HepG2 (cell line): ENCODE results near the gene NUCB1. TPM values are rescaled to one million over a fixed set of nuclear protein-coding genes. Genes with fewer than 3 reads are reported as not detected.

ENCODE experiments used
- CHCHD3 ChIP-seq: sonication (generic); formaldehyde crosslinking; IDR thresholded peaks from 2 replicates; pipeline ENCODE4 v1.8.0; 2022; ENCODE audit warnings: mild to moderate bottlenecking, missing genetic modification reagents, moderate library complexity
- ESRRA ChIP-seq: sonication (generic); formaldehyde crosslinking; IDR thresholded peaks from 2 replicates; pipeline ENCODE4 v1.5.1; 2020; ENCODE audit warnings: mild to moderate bottlenecking, low read depth, missing genetic modification reagents
- FOXM1 ChIP-seq: sonication (generic); formaldehyde crosslinking; IDR thresholded peaks from 2 replicates; pipeline ENCODE4 v1.5.0; 2020; ENCODE audit warnings: missing genetic modification reagents
- IKZF1 ChIP-seq: fragments of 450-650 bp; IDR thresholded peaks from 2 replicates; pipeline ENCODE4 v1.7.1; 2016
- IKZF4 ChIP-seq: sonication (generic); formaldehyde crosslinking; IDR thresholded peaks from 2 replicates; pipeline ENCODE4 v1.5.1; 2020; ENCODE audit warnings: borderline replicate concordance, mild to moderate bottlenecking, low read depth, missing genetic modification reagents; ENCODE audit errors: not compliant biosample characterization
- JUN ChIP-seq: sonication (generic); formaldehyde crosslinking; IDR thresholded peaks from 2 replicates; pipeline ENCODE4 v1.4.0; 2020; ENCODE audit warnings: mild to moderate bottlenecking, missing genetic modification reagents
- KDM6A ChIP-seq: IDR thresholded peaks from 2 replicates; pipeline ENCODE4 v1.6.1; 2016; ENCODE audit warnings: low read depth
- KLF11 ChIP-seq: IDR thresholded peaks from 2 replicates; pipeline ENCODE4 v1.6.1; 2016; ENCODE audit warnings: missing compliant biosample characterization
- MIER2 ChIP-seq: IDR thresholded peaks from 2 replicates; pipeline ENCODE4 v1.6.1; 2016; ENCODE audit warnings: missing biosample characterization, missing genetic modification reagents
- MNT ChIP-seq: fragments of 450-650 bp; IDR thresholded peaks from 2 replicates; pipeline ENCODE4 v1.6.1; 2016
- NFE2L2 ChIP-seq: fragments of 150-350 bp; IDR thresholded peaks from 2 replicates; pipeline ENCODE4 v1.6.1; 2014; ENCODE audit warnings: low read length
- NONO ChIP-seq, 2 experiments: fragments of 450-650 bp in 1 of 2; sonication (generic) in 1 of 2; formaldehyde crosslinking in 1 of 2; IDR thresholded peaks in 1 of 2; conservative IDR thresholded peaks in 1 of 2; 2 replicates each; pipeline versions ENCODE4 v1.6.1 to v1.8.0; 2017 to 2022; ENCODE audit warnings: mild to moderate bottlenecking in 1 of 2, missing genetic modification reagents in 1 of 2, moderate library complexity in 1 of 2
- YEATS2 ChIP-seq: sonication (generic); formaldehyde crosslinking; IDR thresholded peaks from 2 replicates; pipeline ENCODE4 v1.4.0; 2020; ENCODE audit warnings: missing genetic modification reagents, borderline replicate concordance
- ZBTB42 ChIP-seq: sonication (generic); formaldehyde crosslinking; IDR thresholded peaks from 2 replicates; pipeline ENCODE4 v1.5.0; 2020; ENCODE audit warnings: mild to moderate bottlenecking, missing genetic modification reagents
- ZFAT ChIP-seq: sonication (generic); formaldehyde crosslinking; conservative IDR thresholded peaks from 2 replicates; pipeline ENCODE4 v1.8.1; 2023; ENCODE audit warnings: missing genetic modification reagents, inconsistent platforms
- ZIK1 ChIP-seq: sonication (generic); formaldehyde crosslinking; IDR thresholded peaks from 2 replicates; pipeline ENCODE4 v1.5.0; 2020; ENCODE audit warnings: mild to moderate bottlenecking, low read depth, missing genetic modification reagents, borderline replicate concordance
- ZSCAN29 ChIP-seq: sonication (generic); formaldehyde crosslinking; conservative IDR thresholded peaks from 2 replicates; pipeline ENCODE4 v1.4.0; 2020; ENCODE audit warnings: mild to moderate bottlenecking, missing genetic modification reagents
- ZUFSP ChIP-seq: sonication (generic); formaldehyde crosslinking; IDR thresholded peaks from 2 replicates; pipeline ENCODE4 v1.9.0; 2021; ENCODE audit warnings: missing genetic modification reagents, mild to moderate bottlenecking, borderline replicate concordance
- polyA plus RNA-seq, 8 experiments: library from polyadenylated mRNA; depleted of rRNA in 3 of 8; stranded (reverse) in 7 of 8; unstranded in 1 of 8; fragments of >200 nt; fragmentation: Illumina TruSeq in 4 of 8; extraction: Trizol in 4 of 8; gene quantifications; 2 replicates each; pipeline versions ENCODE4 v1.2.1 to v1.2.3, GENCODE V29; 2011 to 2016; ENCODE audit warnings: low read depth in 4 of 8, missing spikeins in 1 of 8, mixed read lengths in 1 of 8; ENCODE audit not compliant: insufficient read depth in 1 of 8
- total RNA-seq, 5 experiments: library from RNA; depleted of rRNA; stranded (reverse); fragments of >200 nt; fragmentation: Illumina TruSeq; extraction: Trizol; gene quantifications; 2 replicates each; pipeline ENCODE4 v1.2.3, GENCODE V29; 2016; ENCODE audit warnings: low read depth in 1 of 5
- TF ChIP-seq, protein P1 (sequence below): sonication (generic); formaldehyde crosslinking; IDR thresholded peaks from 2 replicates; pipeline ENCODE4 v1.4.0; 2020; ENCODE audit warnings: missing genetic modification reagents
- TF ChIP-seq, protein P2 (sequence below): sonication (generic); formaldehyde crosslinking; IDR thresholded peaks from 2 replicates; pipeline ENCODE4 v1.4.0; 2020; ENCODE audit warnings: missing genetic modification reagents
- TF ChIP-seq, protein P3 (sequence below), 2 experiments: IDR thresholded peaks; 2 replicates each; pipeline ENCODE4 v1.6.1; 2011 to 2012; ENCODE audit warnings: low read length in 2 of 2, borderline replicate concordance in 1 of 2, low read depth in 1 of 2, mild to moderate bottlenecking in 1 of 2, moderate library complexity in 1 of 2

Gene NUCB1
- total and polyA plus RNA-seq, 2 of the 13 experiments (the other 11 are each of a cell fraction or from before 2014, with no cell fraction given): 82.3 to 106 TPM

DNA sequence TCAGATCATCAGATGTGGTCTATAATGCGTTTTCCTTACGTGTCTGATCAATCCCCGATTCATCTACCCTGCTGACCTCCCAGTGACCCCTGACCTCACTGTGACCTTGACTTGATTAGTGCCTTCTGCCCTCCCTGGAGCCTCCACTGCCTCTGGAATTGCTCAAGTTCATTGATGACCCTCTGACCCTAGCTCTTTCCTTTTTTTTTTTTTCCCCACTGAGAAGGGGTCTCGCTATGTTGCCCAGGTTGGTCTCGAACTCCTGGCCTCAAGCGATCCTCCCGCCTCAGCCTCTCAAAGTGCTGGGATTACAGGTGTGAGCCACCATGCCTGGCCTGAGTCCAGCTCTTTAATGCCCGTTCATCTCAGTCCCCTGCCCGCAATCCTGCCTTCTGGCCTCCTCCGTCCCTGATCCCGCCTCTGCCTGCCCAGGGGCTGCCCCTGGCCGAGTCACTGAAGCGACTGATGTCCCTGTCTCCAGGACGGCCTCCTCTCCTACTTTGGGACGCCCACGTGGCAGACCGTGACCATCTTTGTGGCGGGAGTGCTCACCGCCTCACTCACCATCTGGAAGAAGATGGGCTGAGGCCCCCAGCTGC is 61.0 kb downstream of the NUCB1 start (continued):
- TF ChIP-seq ZUFSP (no peak), MNT (no peak), KDM6A (CRISPR knock-in tag) (no peak), ESRRA (CRISPR knock-in tag) (peak; percentile 85), ZIK1 (CRISPR knock-in tag) (no peak), NONO (IDR thresholded peaks at IDR 0.05) (no peak), NONO (CRISPR knock-in tag; conservative IDR thresholded peaks at IDR 0.05) (peak; percentile 71; the same call in 1 of the 2 replicates), FOXM1 (CRISPR knock-in tag) (no peak), NFE2L2 (no peak), ZBTB42 (CRISPR knock-in tag) (no peak), YEATS2 (no peak), ZFAT (CRISPR knock-in tag) (no peak), MIER2 (CRISPR knock-in tag) (no peak), ZSCAN29 (CRISPR knock-in tag) (no peak), JUN (CRISPR knock-in tag) (no peak), IKZF1 (no peak), CHCHD3 (CRISPR knock-in tag) (no peak), KLF11 (CRISPR knock-in tag) (no peak), IKZF4 (CRISPR knock-in tag) (no peak)
- TF ChIP-seq, protein P1, sequence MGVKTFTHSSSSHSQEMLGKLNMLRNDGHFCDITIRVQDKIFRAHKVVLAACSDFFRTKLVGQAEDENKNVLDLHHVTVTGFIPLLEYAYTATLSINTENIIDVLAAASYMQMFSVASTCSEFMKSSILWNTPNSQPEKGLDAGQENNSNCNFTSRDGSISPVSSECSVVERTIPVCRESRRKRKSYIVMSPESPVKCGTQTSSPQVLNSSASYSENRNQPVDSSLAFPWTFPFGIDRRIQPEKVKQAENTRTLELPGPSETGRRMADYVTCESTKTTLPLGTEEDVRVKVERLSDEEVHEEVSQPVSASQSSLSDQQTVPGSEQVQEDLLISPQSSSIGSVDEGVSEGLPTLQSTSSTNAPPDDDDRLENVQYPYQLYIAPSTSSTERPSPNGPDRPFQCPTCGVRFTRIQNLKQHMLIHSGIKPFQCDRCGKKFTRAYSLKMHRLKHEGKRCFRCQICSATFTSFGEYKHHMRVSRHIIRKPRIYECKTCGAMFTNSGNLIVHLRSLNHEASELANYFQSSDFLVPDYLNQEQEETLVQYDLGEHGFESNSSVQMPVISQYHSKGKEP: no peak
- TF ChIP-seq, protein P2, sequence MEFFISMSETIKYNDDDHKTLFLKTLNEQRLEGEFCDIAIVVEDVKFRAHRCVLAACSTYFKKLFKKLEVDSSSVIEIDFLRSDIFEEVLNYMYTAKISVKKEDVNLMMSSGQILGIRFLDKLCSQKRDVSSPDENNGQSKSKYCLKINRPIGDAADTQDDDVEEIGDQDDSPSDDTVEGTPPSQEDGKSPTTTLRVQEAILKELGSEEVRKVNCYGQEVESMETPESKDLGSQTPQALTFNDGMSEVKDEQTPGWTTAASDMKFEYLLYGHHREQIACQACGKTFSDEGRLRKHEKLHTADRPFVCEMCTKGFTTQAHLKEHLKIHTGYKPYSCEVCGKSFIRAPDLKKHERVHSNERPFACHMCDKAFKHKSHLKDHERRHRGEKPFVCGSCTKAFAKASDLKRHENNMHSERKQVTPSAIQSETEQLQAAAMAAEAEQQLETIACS (CRISPR knock-in tag): no peak
- TF ChIP-seq, protein P3, sequence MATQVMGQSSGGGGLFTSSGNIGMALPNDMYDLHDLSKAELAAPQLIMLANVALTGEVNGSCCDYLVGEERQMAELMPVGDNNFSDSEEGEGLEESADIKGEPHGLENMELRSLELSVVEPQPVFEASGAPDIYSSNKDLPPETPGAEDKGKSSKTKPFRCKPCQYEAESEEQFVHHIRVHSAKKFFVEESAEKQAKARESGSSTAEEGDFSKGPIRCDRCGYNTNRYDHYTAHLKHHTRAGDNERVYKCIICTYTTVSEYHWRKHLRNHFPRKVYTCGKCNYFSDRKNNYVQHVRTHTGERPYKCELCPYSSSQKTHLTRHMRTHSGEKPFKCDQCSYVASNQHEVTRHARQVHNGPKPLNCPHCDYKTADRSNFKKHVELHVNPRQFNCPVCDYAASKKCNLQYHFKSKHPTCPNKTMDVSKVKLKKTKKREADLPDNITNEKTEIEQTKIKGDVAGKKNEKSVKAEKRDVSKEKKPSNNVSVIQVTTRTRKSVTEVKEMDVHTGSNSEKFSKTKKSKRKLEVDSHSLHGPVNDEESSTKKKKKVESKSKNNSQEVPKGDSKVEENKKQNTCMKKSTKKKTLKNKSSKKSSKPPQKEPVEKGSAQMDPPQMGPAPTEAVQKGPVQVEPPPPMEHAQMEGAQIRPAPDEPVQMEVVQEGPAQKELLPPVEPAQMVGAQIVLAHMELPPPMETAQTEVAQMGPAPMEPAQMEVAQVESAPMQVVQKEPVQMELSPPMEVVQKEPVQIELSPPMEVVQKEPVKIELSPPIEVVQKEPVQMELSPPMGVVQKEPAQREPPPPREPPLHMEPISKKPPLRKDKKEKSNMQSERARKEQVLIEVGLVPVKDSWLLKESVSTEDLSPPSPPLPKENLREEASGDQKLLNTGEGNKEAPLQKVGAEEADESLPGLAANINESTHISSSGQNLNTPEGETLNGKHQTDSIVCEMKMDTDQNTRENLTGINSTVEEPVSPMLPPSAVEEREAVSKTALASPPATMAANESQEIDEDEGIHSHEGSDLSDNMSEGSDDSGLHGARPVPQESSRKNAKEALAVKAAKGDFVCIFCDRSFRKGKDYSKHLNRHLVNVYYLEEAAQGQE (IDR thresholded peaks at IDR 0.05; ENCODE audit: borderline replicate concordance in 1 of 2, low read depth in 1 of 2, low read length in 2 of 2): no peak
